ENCODE data around the gene MED12. TPM values are rescaled to one million over a fixed set of nuclear protein-coding genes. Genes with fewer than 3 reads are reported as not detected.
A peak's percentile ranks its signal among the peaks of the same experiment; 100 is the strongest.

The MED12 gene
- total and polyA plus RNA-seq, 2 experiments from 2014 or later = 17.9 to 56.5 TPM

DNA sequence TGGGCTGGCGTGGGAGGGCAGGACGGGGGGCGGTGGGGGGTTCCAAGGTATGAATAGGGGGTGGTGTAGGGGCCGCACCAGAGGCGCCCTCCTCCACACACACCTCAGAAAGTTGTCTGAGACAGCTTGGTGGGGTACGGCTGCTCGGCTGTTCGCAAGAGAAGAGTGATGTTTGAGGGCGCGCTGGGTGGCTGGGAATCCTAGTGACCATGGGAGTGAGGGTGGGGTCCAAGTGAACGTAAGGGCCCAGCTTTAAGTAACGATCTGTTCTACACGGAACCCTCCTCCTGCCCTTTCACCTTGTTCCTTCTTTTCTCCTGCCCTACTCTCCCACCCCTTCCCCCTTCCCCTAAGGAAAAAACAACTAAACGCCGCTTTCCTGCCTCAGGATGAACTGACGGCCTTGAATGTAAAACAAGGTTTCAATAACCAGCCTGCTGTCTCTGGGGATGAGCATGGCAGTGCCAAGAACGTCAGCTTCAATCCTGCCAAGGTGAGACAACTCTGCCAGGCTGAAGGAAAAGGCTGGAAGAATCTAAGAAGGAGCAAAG is 664 bp downstream of the MED12 start:
- peak overlapping the region; percentile 52 for H3K4me3 ChIP-seq
- TF ChIP-seq CTCF (IDR thresholded peaks at IDR 0.05; ENCODE audit: low read depth, low read length) = no peak
- H3K27me3 ChIP-seq = no peaks in the 10 kb centered on the region
- H3K36me3 ChIP-seq = peaks cover 3% of the 10 kb centered on the region
- peak overlapping the region; percentile 90 for H3K27ac ChIP-seq
- no peaks in the 10 kb centered on the region for H3K4me1 ChIP-seq (ENCODE audit: low read depth)
- peak in 1 of 2 donors; percentile 9 for DNase-seq (ENCODE audit: low read depth in 1 of 2, low spot score in 1 of 2)
- H3K9me3 ChIP-seq (ENCODE audit: low read depth) = no peaks in the 10 kb centered on the region

- peak in 1 of 2 donors; percentile 2 for DNase-seq (ENCODE audit: low read depth in 1 of 2, low spot score in 1 of 2)
- H3K9me3 ChIP-seq (ENCODE audit: low read depth) = no peaks in the 10 kb centered on the region
- no peaks in the 10 kb centered on the region for H3K27me3 ChIP-seq
- TF ChIP-seq CTCF (IDR thresholded peaks at IDR 0.05; ENCODE audit: low read depth, low read length) = no peak
- H3K4me1 ChIP-seq (ENCODE audit: low read depth) = no peaks in the 10 kb centered on the region
- H3K27ac ChIP-seq = no peak overlapping the region
- H3K36me3 ChIP-seq = peaks cover 6% of the 10 kb centered on the region
- H3K4me3 ChIP-seq = no peak overlapping the region
Observed at GRCh38 chrX:71128166-71128833, 9.9 kb downstream of the MED12 start.

- peaks cover 6% of the 10 kb centered on the region for H3K36me3 ChIP-seq
- TF ChIP-seq CTCF (IDR thresholded peaks at IDR 0.05; ENCODE audit: low read depth, low read length) = peak; percentile 76
- H3K4me3 ChIP-seq = no peak overlapping the region
- no peaks in the 10 kb centered on the region for H3K27me3 ChIP-seq
- H3K27ac ChIP-seq = no peak overlapping the region
- H3K9me3 ChIP-seq (ENCODE audit: low read depth) = no peaks in the 10 kb centered on the region
- DNase-seq (ENCODE audit: low read depth in 1 of 2, low spot score in 1 of 2) = peak; percentile 64 to 68
- no peaks in the 10 kb centered on the region for H3K4me1 ChIP-seq (ENCODE audit: low read depth)
Observed at GRCh38 chrX:71128915-71129765, 10.7 kb downstream of the MED12 start.

GRCh38 chrX:71131510-71131909 is 13.1 kb downstream of the MED12 start:
- Histone ChIP-seq H3K9me3 (ENCODE audit: low read depth) (no peaks in the 10 kb centered on the region), H3K4me3 (no peak overlapping the region), H3K4me1 (ENCODE audit: low read depth) (no peaks in the 10 kb centered on the region), H3K27me3 (no peaks in the 10 kb centered on the region), H3K27ac (no peak overlapping the region), H3K36me3 (peaks cover 6% of the 10 kb centered on the region)
- TF ChIP-seq CTCF (IDR thresholded peaks at IDR 0.05; ENCODE audit: low read depth, low read length) = no peak
- no peak for DNase-seq (ENCODE audit: low read depth in 1 of 2, low spot score in 1 of 2)

- DNase-seq (ENCODE audit: low read depth in 1 of 2, low spot score in 1 of 2) = no peak
- H3K36me3 ChIP-seq = no peaks in the 10 kb centered on the region
- no peaks in the 10 kb centered on the region for H3K4me1 ChIP-seq (ENCODE audit: low read depth)
- no peaks in the 10 kb centered on the region for H3K27me3 ChIP-seq
- TF ChIP-seq CTCF (IDR thresholded peaks at IDR 0.05; ENCODE audit: low read depth, low read length) = no peak
- no peak overlapping the region for H3K27ac ChIP-seq
- no peaks in the 10 kb centered on the region for H3K9me3 ChIP-seq (ENCODE audit: low read depth)
- no peak overlapping the region for H3K4me3 ChIP-seq
Observed at GRCh38 chrX:71140440-71140839, 22.0 kb downstream of the MED12 start.
